Heart left ventricle (tissue), 13 donors: ENCODE data around the gene SLIT1.

Source experiments
- CTCF ChIP-seq, 12 donors: fragments of 200-600 bp; sonication (generic) in 4 of 12; IDR thresholded peaks; one replicate each; pipeline versions ENCODE4 v1.5.0 to v1.8.0; 2018 to 2022; ENCODE audit warnings: antibody characterized with exemption in 12 of 12, mild to moderate bottlenecking in 5 of 12
- POLR2A ChIP-seq, 2 donors: fragments of 450-650 bp; IDR thresholded peaks; one replicate each; pipeline ENCODE4 v1.6.1; 2017; ENCODE audit warnings: antibody characterized with exemption in 2 of 2, mild to moderate bottlenecking in 2 of 2, moderate library complexity in 2 of 2
- donor health status: ischemic (EF 13 %, LVEDD 7.1; RV severe dilation, severe dysfunction).
- donor health status: DM: no; HTN: yes; CAD: no.
- donor health status: DM: no; HTN: no; CAD: no.
- donor health status: ischemic (EF 25% LVEDD 6.9; RV normal size, moderate dysfunction).
- donor health status: ischemic (EF 25% LVEDD 5.7; RV mildly dilated, moderate dysfunction).
- donor health status: ischemic (EF 35%, LVEDD 5.7; RV mildly dilated, moderate dysfunction).
- donor health status: nonischemic (EF 11% LVEDD 7.7; RV severe dilation, severe dysfunction).
- donor health status: DM: yes; HTN: yes; CAD: no.
- donor health status: PGD.
- donor health status: ischemic (EF 29% LVEDD 5.4; RV normal size, mild dysfunction).
- donor health status: nonischemic (EF 23%, LVEDD 6.1; RV moderate dilation, normal function).

GRCh38 chr10:97039538-97040247, 146.1 kb downstream of the SLIT1 start:
- TF ChIP-seq CTCF (IDR thresholded peaks at IDR 0.05) (no peak), POLR2A (IDR thresholded peaks at IDR 0.05) (no peak)
